IMR-90 (cell line): ENCODE measurements around the gene RNU6-1. TPM values are rescaled to one million over a fixed set of nuclear protein-coding genes. Genes with fewer than 3 reads are reported as not detected.

Experiments
- ATAC-seq: fragments of 200-7000 bp; cut with Tn5 transposase; 2 replicates; pipeline ENCODE4 v1.9.1; 2020; ENCODE audit warnings: low read depth, mild to moderate bottlenecking, moderate library complexity
- BruUV-seq: library from RNA; stranded (reverse); fragments of 400-500 nt; replicated peaks from 2 replicates; lab custom pipeline; 2021; lab: Mats Ljungman, UMichigan
- CTCF ChIA-PET: fragments of 300-600 bp; formaldehyde crosslinking; extraction: SDS; loops from one replicate; lab custom pipeline; 2021; ENCODE audit warnings: antibody characterized with exemption; lab: Yijun Ruan, JAX
- POLR2A ChIA-PET: fragments of 300-600 bp; sonication (Branson Sonifier 250); formaldehyde crosslinking; loops from one replicate; lab custom pipeline; 2022; ENCODE audit warnings: antibody characterized with exemption; ENCODE audit not compliant: unreplicated experiment; lab: Charles Lee
- DNase-seq: peaks from one replicate; pipeline ENCODE4 v3.0.0; 2013
- H2AFZ ChIP-seq: replicated peaks from 2 replicates; pipeline ENCODE3; 2013; ENCODE audit warnings: low read length, mild to moderate bottlenecking; ENCODE audit not compliant: poor library complexity
- H2AK5ac ChIP-seq: 2 replicates; pipeline ENCODE4 v1.6.1; 2013; ENCODE audit warnings: low read depth, low read length, inconsistent platforms
- H2AK9ac ChIP-seq: replicated peaks from 2 replicates; pipeline ENCODE3; 2013; ENCODE audit warnings: mild to moderate bottlenecking, low read depth, low read length, moderate library complexity; ENCODE audit not compliant: poor library complexity
- H2BK120ac ChIP-seq: 2 replicates; pipeline ENCODE4 v1.6.1; 2013; ENCODE audit warnings: low read depth, low read length, inconsistent platforms
- H2BK15ac ChIP-seq: 3 replicates; pipeline ENCODE4 v1.6.1; 2013; ENCODE audit warnings: low read depth, low read length, inconsistent platforms
- H2BK20ac ChIP-seq: 2 replicates; pipeline ENCODE4 v1.6.1; 2013; ENCODE audit warnings: low read depth, mild to moderate bottlenecking, inconsistent platforms, low read length, moderate library complexity
- H2BK5ac ChIP-seq: 2 replicates; pipeline ENCODE4 v1.6.1; 2013; ENCODE audit warnings: mild to moderate bottlenecking, low read depth, low read length, inconsistent platforms; ENCODE audit not compliant: poor library complexity, severe bottlenecking
- H3K14ac ChIP-seq: replicated peaks from 2 replicates; pipeline ENCODE4 v1.6.1; 2013; ENCODE audit warnings: low read depth, low read length, inconsistent platforms
- H3K18ac ChIP-seq: 2 replicates; pipeline ENCODE4 v1.6.1; 2013; ENCODE audit warnings: low read depth, low read length, control low read depth
- H3K23ac ChIP-seq: 2 replicates; pipeline ENCODE4 v1.6.1; 2013; ENCODE audit warnings: low read depth, low read length, inconsistent platforms
- H3K27ac ChIP-seq: 2 replicates; pipeline ENCODE4 v1.5.1; 2013; ENCODE audit warnings: mild to moderate bottlenecking, control low read depth, low read length; ENCODE audit not compliant: insufficient read depth
- H3K27me3 ChIP-seq: 2 replicates; pipeline ENCODE4 v1.6.1; 2013; ENCODE audit warnings: low read length; ENCODE audit not compliant: control insufficient read depth, insufficient read depth
- H3K36me3 ChIP-seq: 2 replicates; pipeline ENCODE4 v1.6.1; 2013; ENCODE audit warnings: low read length, mixed read lengths; ENCODE audit not compliant: control insufficient read depth, insufficient read depth
- H3K4ac ChIP-seq: 2 replicates; pipeline ENCODE4 v1.6.1; 2013; ENCODE audit warnings: low read depth, low read length, inconsistent platforms
- H3K4me1 ChIP-seq: 2 replicates; pipeline ENCODE4 v1.6.1; 2013; ENCODE audit warnings: low read length, mixed read lengths; ENCODE audit not compliant: control insufficient read depth, insufficient read depth
- H3K4me2 ChIP-seq: 2 replicates; pipeline ENCODE4 v1.6.1; 2013; ENCODE audit warnings: low read depth, mild to moderate bottlenecking, control low read depth, low read length, moderate library complexity
- H3K4me3 ChIP-seq: 2 replicates; pipeline ENCODE4 v1.5.1; 2013; ENCODE audit warnings: low read depth, mild to moderate bottlenecking, control low read depth, low read length, moderate library complexity; ENCODE audit not compliant: insufficient read depth
- H3K56ac ChIP-seq: 2 replicates; pipeline ENCODE4 v1.6.1; 2013; ENCODE audit warnings: low read length, inconsistent platforms; ENCODE audit not compliant: insufficient read depth; ENCODE audit errors: extremely low read depth
- H3K79me1 ChIP-seq, 2 experiments: 2 replicates each; pipeline ENCODE4 v1.6.1; 2013; ENCODE audit warnings: low read length in 2 of 2, inconsistent platforms in 1 of 2, low read depth in 1 of 2
- H3K9ac ChIP-seq: 2 replicates; pipeline ENCODE4 v1.6.1; 2013; ENCODE audit warnings: low read depth, low read length, control low read depth
- H3K9me1 ChIP-seq: 2 replicates; pipeline ENCODE4 v1.6.1; 2013; ENCODE audit warnings: low read length, inconsistent platforms; ENCODE audit not compliant: insufficient read depth
- H3K9me3 ChIP-seq: 2 replicates; pipeline ENCODE4 v1.6.1; 2013; ENCODE audit warnings: low read length; ENCODE audit not compliant: control insufficient read depth, insufficient read depth
- H4K20me1 ChIP-seq: 2 replicates; pipeline ENCODE4 v1.6.1; 2013; ENCODE audit warnings: low read length, inconsistent platforms; ENCODE audit not compliant: insufficient read depth
- H4K5ac ChIP-seq: 2 replicates; pipeline ENCODE4 v1.6.1; 2013; ENCODE audit warnings: mild to moderate bottlenecking, low read depth, low read length, control low read depth
- H4K8ac ChIP-seq, 2 experiments: 2 replicates each; pipeline ENCODE4 v1.6.1; 2013; ENCODE audit warnings: low read depth in 2 of 2, low read length in 2 of 2, control low read depth in 1 of 2, inconsistent platforms in 1 of 2
- H4K91ac ChIP-seq: 2 replicates; pipeline ENCODE4 v1.6.1; 2013; ENCODE audit warnings: low read depth, low read length, inconsistent platforms; ENCODE audit not compliant: insufficient read depth
- BHLHE40 ChIP-seq: fragments of 150-350 bp; IDR thresholded peaks from 2 replicates; pipeline ENCODE4 v1.6.1; 2016; ENCODE audit warnings: mild to moderate bottlenecking, low read depth, low read length
- CEBPB ChIP-seq: IDR thresholded peaks from 2 replicates; pipeline ENCODE4 v1.6.1; 2012; ENCODE audit warnings: low read depth, low read length, improper control_type of control experiment
- CHD1 ChIP-seq: IDR thresholded peaks from 2 replicates; pipeline ENCODE4 v1.6.1; 2012; ENCODE audit warnings: low read depth, low read length, improper control_type of control experiment
- FOS ChIP-seq: fragments of 150-350 bp; IDR thresholded peaks from 2 replicates; pipeline ENCODE4 v1.6.1; 2016; ENCODE audit warnings: low read depth, low read length
- MAFK ChIP-seq: IDR thresholded peaks from 2 replicates; pipeline ENCODE4 v1.6.1; 2012; ENCODE audit warnings: low read depth, low read length, improper control_type of control experiment
- MAZ ChIP-seq: IDR thresholded peaks from 2 replicates; pipeline ENCODE4 v1.6.1; 2012; ENCODE audit warnings: low read depth, mild to moderate bottlenecking, low read length, improper control_type of control experiment, moderate library complexity, borderline replicate concordance
- MXI1 ChIP-seq: IDR thresholded peaks from 2 replicates; pipeline ENCODE4 v1.6.1; 2012; ENCODE audit warnings: low read depth, mild to moderate bottlenecking, low read length, moderate library complexity, borderline replicate concordance
- NFE2L2 ChIP-seq: fragments of 150-350 bp; IDR thresholded peaks from 2 replicates; pipeline ENCODE4 v1.6.1; 2016; ENCODE audit warnings: low read depth, mild to moderate bottlenecking, low read length
- POLR2A ChIP-seq: IDR thresholded peaks from 2 replicates; pipeline ENCODE4 v1.6.1; 2012; ENCODE audit warnings: mild to moderate bottlenecking, low read depth, low read length
- RAD21 ChIP-seq: IDR thresholded peaks from 2 replicates; pipeline ENCODE4 v1.6.1; 2012; ENCODE audit warnings: low read length, improper control_type of control experiment
- RCOR1 ChIP-seq: IDR thresholded peaks from 2 replicates; pipeline ENCODE4 v1.6.1; 2012; ENCODE audit warnings: mild to moderate bottlenecking, low read length, improper control_type of control experiment; ENCODE audit not compliant: insufficient replicate concordance
- RFX5 ChIP-seq: IDR thresholded peaks from 2 replicates; pipeline ENCODE4 v1.8.0; 2012; ENCODE audit warnings: low read depth, mild to moderate bottlenecking, low read length, moderate library complexity
- SMC3 ChIP-seq: fragments of 150-350 bp; IDR thresholded peaks from 2 replicates; pipeline ENCODE4 v1.6.1; 2016; ENCODE audit warnings: low read depth, mild to moderate bottlenecking, antibody characterized with exemption, low read length, moderate library complexity
- dilution Hi-C: fragments of 300-500 bp; cut with HindIII; formaldehyde crosslinking; loops from one replicate; pipeline ENCODE4 v1.14.3; 2018; ENCODE audit warnings: low sequenced_read_pairs; ENCODE audit not compliant: unreplicated experiment
- in situ Hi-C: fragments of 300-500 bp; cut with MboI; formaldehyde crosslinking; loops from 3 replicates; pipeline ENCODE4 v1.14.3; 2019; ENCODE audit warnings: low sequenced_read_pairs, inconsistent platforms, mixed read lengths
- intact Hi-C: fragments of 100-400 bp; cut with micrococcal nuclease; formaldehyde crosslinking; loops from 2 replicates; pipeline ENCODE4 v1.10.0; 2022
- polyA plus RNA-seq, 3 experiments: library from polyadenylated mRNA; depleted of rRNA; stranded (reverse); fragments of >200 nt; gene quantifications; 2 replicates each; pipeline ENCODE4 v1.2.3, GENCODE V29; 2012; ENCODE audit warnings: low replicate concordance in 1 of 3
- total RNA-seq: library from RNA; depleted of rRNA; stranded (reverse); fragments of >200 nt; gene quantifications from 2 replicates; pipeline ENCODE4 v1.2.3, GENCODE V29; 2012
- TF ChIP-seq, protein P1 (sequence below): conservative IDR thresholded peaks from 2 replicates; pipeline ENCODE4 v1.5.1; 2012; ENCODE audit warnings: mild to moderate bottlenecking, low read depth, low read length, improper control_type of control experiment
- TF ChIP-seq, protein P2 (sequence below): fragments of 150-350 bp; IDR thresholded peaks from 2 replicates; pipeline ENCODE4 v1.6.1; 2017; ENCODE audit warnings: mild to moderate bottlenecking, antibody characterized with exemption, low read length, low read depth
- TF ChIP-seq, protein P3 (sequence below): fragments of 150-350 bp; IDR thresholded peaks from 2 replicates; pipeline ENCODE4 v1.6.1; 2016; ENCODE audit warnings: low read depth, mild to moderate bottlenecking, low read length, moderate library complexity, borderline replicate concordance

Gene RNU6-1
- total and polyA plus RNA-seq, 2 of the 4 experiments (the other 2 are of a cell fraction): not detected

DNA sequence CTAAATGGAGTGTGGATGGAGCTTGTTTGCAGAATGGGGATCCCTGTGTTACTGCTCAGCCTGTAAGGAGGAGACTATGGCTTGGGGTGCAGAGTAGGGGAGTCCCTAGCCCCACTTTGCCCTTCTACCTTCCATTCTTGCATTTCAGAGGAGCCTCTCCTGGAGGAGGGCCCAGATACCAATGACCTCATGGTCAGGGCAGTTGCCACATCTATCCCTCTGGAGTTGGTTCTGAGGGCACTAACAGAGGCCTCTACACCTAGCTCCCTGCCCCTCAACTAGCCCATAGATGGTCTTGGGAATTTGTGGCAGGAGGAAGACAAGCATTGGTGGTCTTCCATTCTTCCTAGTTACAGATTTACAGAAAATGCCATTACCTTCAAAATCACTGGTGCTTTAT, 8.5 kb downstream of the RNU6-1 start:
- ATAC-seq: no peak
- in situ Hi-C loops: no loop called here

More for the DNA sequence above, 8.5 kb downstream of the RNU6-1 start:
- no peak overlapping the region for H2BK20ac ChIP-seq
- no peak overlapping the region for H3K4me3 ChIP-seq
- H3K14ac ChIP-seq: no peak overlapping the region
- H3K9me1 ChIP-seq: no peaks in the 10 kb centered on the region; the same call in 1 of the 2 replicates
- H2BK120ac ChIP-seq: no peak overlapping the region
- no peak overlapping the region for H4K8ac ChIP-seq
- H2BK5ac ChIP-seq: no peak overlapping the region
- H2AK5ac ChIP-seq: no peak overlapping the region
- H2BK15ac ChIP-seq: no peak overlapping the region
- ChIA-PET CTCF (interaction anchor here (2.1 kb wide), 1 partner anchor 375 kb away, joined by 4 read pairs; no protein-coding TSS in a partner anchor), POLR2A (interaction anchor here (0.6 kb wide), 1 partner anchor 369 kb away, joined by 5 read pairs; no protein-coding TSS in a partner anchor)
- H4K20me1 ChIP-seq: peaks cover 1% of the 10 kb centered on the region
- H3K56ac ChIP-seq: no peak overlapping the region
- no peak overlapping the region for H3K27ac ChIP-seq
- H3K9ac ChIP-seq: no peak overlapping the region
- H4K91ac ChIP-seq: no peak overlapping the region
- intact Hi-C loops (loop anchor here (5.0 to 10.0 kb wide), 3 partner anchors 289 to 767 kb away; partner anchors contain the start of genes MAP2K5 and SMAD3), dilution Hi-C loops (no loop called here)
- no peaks in the 10 kb centered on the region for H3K79me1 ChIP-seq
- H3K23ac ChIP-seq: no peak overlapping the region
- H3K18ac ChIP-seq: no peak overlapping the region
- H3K4me1 ChIP-seq: no peaks in the 10 kb centered on the region
- H3K27me3 ChIP-seq: peaks cover 95% of the 10 kb centered on the region
- BruUV-seq: no TSS peak
- DNase-seq: no peak
- H2AFZ ChIP-seq: no peak overlapping the region
- no peak overlapping the region for H2AK9ac ChIP-seq
- peaks cover 5% of the 10 kb centered on the region for H3K9me3 ChIP-seq
- H3K4me2 ChIP-seq: no peak overlapping the region
- no peak overlapping the region for H4K5ac ChIP-seq
- H3K36me3 ChIP-seq: no peaks in the 10 kb centered on the region
- no peak overlapping the region for H3K4ac ChIP-seq
- TF ChIP-seq RAD21 (no peak), POLR2A (no peak), BHLHE40 (no peak), FOS (no peak), MXI1 (no peak), RCOR1 (no peak), MAFK (no peak), MAZ (no peak), SMC3 (no peak), CHD1 (no peak), NFE2L2 (no peak), CEBPB (no peak), RFX5 (no peak)
- TF ChIP-seq, protein P1, sequence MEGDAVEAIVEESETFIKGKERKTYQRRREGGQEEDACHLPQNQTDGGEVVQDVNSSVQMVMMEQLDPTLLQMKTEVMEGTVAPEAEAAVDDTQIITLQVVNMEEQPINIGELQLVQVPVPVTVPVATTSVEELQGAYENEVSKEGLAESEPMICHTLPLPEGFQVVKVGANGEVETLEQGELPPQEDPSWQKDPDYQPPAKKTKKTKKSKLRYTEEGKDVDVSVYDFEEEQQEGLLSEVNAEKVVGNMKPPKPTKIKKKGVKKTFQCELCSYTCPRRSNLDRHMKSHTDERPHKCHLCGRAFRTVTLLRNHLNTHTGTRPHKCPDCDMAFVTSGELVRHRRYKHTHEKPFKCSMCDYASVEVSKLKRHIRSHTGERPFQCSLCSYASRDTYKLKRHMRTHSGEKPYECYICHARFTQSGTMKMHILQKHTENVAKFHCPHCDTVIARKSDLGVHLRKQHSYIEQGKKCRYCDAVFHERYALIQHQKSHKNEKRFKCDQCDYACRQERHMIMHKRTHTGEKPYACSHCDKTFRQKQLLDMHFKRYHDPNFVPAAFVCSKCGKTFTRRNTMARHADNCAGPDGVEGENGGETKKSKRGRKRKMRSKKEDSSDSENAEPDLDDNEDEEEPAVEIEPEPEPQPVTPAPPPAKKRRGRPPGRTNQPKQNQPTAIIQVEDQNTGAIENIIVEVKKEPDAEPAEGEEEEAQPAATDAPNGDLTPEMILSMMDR: no peak
- TF ChIP-seq, protein P2, sequence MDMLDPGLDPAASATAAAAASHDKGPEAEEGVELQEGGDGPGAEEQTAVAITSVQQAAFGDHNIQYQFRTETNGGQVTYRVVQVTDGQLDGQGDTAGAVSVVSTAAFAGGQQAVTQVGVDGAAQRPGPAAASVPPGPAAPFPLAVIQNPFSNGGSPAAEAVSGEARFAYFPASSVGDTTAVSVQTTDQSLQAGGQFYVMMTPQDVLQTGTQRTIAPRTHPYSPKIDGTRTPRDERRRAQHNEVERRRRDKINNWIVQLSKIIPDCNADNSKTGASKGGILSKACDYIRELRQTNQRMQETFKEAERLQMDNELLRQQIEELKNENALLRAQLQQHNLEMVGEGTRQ: no peak
- TF ChIP-seq, protein P3, sequence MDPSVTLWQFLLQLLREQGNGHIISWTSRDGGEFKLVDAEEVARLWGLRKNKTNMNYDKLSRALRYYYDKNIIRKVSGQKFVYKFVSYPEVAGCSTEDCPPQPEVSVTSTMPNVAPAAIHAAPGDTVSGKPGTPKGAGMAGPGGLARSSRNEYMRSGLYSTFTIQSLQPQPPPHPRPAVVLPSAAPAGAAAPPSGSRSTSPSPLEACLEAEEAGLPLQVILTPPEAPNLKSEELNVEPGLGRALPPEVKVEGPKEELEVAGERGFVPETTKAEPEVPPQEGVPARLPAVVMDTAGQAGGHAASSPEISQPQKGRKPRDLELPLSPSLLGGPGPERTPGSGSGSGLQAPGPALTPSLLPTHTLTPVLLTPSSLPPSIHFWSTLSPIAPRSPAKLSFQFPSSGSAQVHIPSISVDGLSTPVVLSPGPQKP: no peak
